Measurements from ENCODE around the gene C16orf78. TPM values are rescaled to one million over a fixed set of nuclear protein-coding genes. Genes with fewer than 3 reads are reported as not detected.
"Not testable (repeated sequence)": the region's sequence is repeated elsewhere in the genome, so short reads cannot be mapped to it uniquely, and the experiment has no call there.

The C16orf78 gene
- polyA plus RNA-seq, 4 donors, result not detected

DNA sequence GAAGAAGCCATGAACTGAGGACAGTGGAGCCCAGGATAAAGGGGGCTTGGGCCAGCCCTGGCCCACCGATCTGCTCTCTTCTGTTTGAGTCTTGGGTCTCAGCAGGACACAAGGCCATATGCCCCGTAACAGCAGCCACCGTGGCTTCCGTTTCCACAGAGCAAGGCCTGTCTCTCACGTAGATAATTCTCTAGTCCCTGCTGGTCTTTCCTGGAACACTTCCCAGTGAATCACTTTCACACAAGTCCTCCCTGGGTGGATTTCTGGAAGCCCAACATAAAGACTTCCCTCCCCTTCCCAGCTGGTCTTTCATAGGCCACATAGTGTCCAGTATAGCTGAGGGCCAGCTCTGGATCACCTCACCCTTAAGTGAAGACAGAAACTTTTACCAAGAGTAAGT, 19.9 kb upstream of the C16orf78 start:
- FAIRE-seq, result no peak
- H3K36me3 ChIP-seq (ENCODE audit: control insufficient read depth in 3 of 3, insufficient read depth in 2 of 3, low read depth in 1 of 3, low read length in 3 of 3), result no peaks in the 10 kb centered on the region
- no peak overlapping the region for H3K4me3 ChIP-seq (ENCODE audit: low read depth in 1 of 3, low read length in 3 of 3)
- H3K9me3 ChIP-seq (ENCODE audit: control insufficient read depth in 2 of 2, insufficient read depth in 1 of 2, low read depth in 1 of 2, low read length in 1 of 2), result no peaks in the 10 kb centered on the region
- WGBS, 3 donors, result 57 to 77% (median 66%) methylated on average over 5 of the region's 5 CpGs
- no peak for DNase-seq
- H3K4me1 ChIP-seq (ENCODE audit: control insufficient read depth in 3 of 3, insufficient read depth in 2 of 3, low read depth in 1 of 3, low read length in 2 of 3), result peaks cover 0 to 2% (median 0%) of the 10 kb centered on the region in 3 donors
- peaks cover 0 to 6% (median 6%) of the 10 kb centered on the region in 3 donors for H3K27me3 ChIP-seq (ENCODE audit: control insufficient read depth in 3 of 3, insufficient read depth in 3 of 3, low read length in 3 of 3)
- no peak overlapping the region for H3K27ac ChIP-seq (ENCODE audit: low read depth in 1 of 3, low read length in 2 of 3)

DNA sequence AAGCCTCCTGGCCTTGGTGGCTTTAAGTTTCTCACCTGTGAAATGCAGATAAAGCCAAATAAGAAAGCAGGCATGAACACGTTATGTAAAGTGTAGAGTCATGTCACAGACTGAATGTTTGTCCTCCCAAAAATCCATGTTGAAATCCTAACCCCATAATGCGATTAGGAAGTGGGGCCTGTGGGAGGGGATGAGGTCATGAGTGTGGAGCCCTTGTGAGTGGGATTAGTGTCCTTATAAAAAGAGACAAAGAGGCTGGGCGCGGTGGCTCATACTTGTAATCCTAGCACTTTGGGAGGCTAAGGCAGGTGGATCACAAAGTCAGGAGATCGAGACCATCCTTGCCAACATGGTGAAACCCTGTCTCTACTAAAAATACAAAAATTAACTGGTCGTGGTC, 19.5 kb upstream of the C16orf78 start:
- Histone ChIP-seq H3K36me3 (ENCODE audit: control insufficient read depth in 3 of 3, insufficient read depth in 2 of 3, low read depth in 1 of 3, low read length in 3 of 3) (no peaks in the 10 kb centered on the region), H3K27me3 (ENCODE audit: control insufficient read depth in 3 of 3, insufficient read depth in 3 of 3, low read length in 3 of 3) (peaks cover 0 to 6% (median 3%) of the 10 kb centered on the region in 3 donors), H3K9me3 (ENCODE audit: control insufficient read depth in 2 of 2, insufficient read depth in 1 of 2, low read depth in 1 of 2, low read length in 1 of 2) (no peaks in the 10 kb centered on the region), H3K4me3 (ENCODE audit: low read depth in 1 of 3, low read length in 3 of 3) (no peak overlapping the region), H3K27ac (ENCODE audit: low read depth in 1 of 3, low read length in 2 of 3) (no peak overlapping the region), H3K4me1 (ENCODE audit: control insufficient read depth in 3 of 3, insufficient read depth in 2 of 3, low read depth in 1 of 3, low read length in 2 of 3) (peaks cover 0 to 2% (median 0%) of the 10 kb centered on the region in 3 donors)
- 84 to 90% (median 88%) methylated on average over 6 of the region's 6 CpGs for WGBS, 3 donors
- DNase-seq (no peak), FAIRE-seq (no peak)

DNA sequence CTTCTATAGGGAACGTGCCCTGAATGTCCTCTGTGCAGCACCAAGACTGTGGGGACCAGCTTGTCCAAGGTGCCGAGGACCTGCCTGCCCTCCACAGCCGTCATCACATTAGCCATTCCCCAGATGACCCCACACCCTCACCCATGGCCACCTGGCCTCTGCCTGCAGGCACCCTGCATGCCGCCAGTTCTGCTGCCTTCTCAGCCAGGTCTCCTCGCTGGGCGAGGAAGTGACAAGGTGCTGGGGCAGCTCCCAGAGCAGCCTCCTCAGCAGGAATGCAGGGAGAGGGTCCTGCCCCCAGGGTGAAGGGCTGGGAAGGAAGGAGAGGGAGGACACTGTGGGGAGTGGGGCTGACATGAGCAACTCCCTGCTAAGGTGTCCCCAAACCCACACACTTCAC, 18.6 kb upstream of the C16orf78 start:
- no peak for FAIRE-seq
- Histone ChIP-seq H3K36me3 (ENCODE audit: control insufficient read depth in 3 of 3, insufficient read depth in 2 of 3, low read depth in 1 of 3, low read length in 3 of 3) (no peaks in the 10 kb centered on the region), H3K27me3 (ENCODE audit: control insufficient read depth in 3 of 3, insufficient read depth in 3 of 3, low read length in 3 of 3) (peaks cover 0 to 6% (median 3%) of the 10 kb centered on the region in 3 donors), H3K4me1 (ENCODE audit: control insufficient read depth in 3 of 3, insufficient read depth in 2 of 3, low read depth in 1 of 3, low read length in 2 of 3) (peaks cover 0 to 2% (median 0%) of the 10 kb centered on the region in 3 donors), H3K27ac (ENCODE audit: low read depth in 1 of 3, low read length in 2 of 3) (no peak overlapping the region), H3K9me3 (ENCODE audit: control insufficient read depth in 2 of 2, insufficient read depth in 1 of 2, low read depth in 1 of 2, low read length in 1 of 2) (no peaks in the 10 kb centered on the region), H3K4me3 (ENCODE audit: low read depth in 1 of 3, low read length in 3 of 3) (no peak overlapping the region)
- WGBS, 3 donors, result 77 to 84% (median 78%) methylated on average over 6 of the region's 6 CpGs
- DNase-seq, result no peak

DNA sequence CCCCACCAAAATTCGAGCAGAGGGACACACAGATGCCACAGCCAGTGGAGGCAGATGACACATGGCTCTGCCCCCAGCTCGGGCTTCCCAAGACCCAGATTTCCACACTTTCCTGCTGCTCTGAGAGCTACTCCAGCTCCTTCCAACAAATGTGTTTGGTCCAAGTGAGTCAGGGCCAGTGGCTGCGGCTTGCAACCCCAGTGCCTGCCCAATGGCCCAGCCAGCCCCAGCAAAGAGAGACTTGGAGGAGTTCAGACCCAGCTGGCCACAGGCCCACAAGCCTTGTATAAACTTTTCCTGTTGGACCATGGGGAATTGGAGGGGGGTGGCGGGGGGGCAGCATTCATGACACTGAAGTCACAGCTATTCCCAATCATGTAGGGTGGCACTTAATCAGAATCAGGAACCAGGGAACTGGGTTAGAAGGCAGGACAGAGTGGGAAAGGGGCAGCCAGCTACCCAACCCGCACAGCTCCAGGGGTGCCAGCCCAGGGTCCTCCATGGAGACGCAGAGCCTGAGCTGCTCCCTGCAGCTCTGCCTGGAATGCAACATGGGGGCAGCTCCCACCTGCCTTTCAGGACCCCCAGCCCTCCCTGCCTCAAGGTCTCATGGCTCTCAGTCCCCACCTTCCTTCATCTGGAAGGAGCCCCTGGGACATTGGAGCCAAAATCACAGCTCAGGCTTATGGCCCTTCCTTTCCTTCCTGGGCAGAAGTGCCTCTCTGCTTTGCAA, 17.5 kb upstream of the C16orf78 start:
- FAIRE-seq, result no peak
- WGBS, 3 donors, result 74 to 92% (median 78%) methylated on average over 6 of the region's 6 CpGs

DNA sequence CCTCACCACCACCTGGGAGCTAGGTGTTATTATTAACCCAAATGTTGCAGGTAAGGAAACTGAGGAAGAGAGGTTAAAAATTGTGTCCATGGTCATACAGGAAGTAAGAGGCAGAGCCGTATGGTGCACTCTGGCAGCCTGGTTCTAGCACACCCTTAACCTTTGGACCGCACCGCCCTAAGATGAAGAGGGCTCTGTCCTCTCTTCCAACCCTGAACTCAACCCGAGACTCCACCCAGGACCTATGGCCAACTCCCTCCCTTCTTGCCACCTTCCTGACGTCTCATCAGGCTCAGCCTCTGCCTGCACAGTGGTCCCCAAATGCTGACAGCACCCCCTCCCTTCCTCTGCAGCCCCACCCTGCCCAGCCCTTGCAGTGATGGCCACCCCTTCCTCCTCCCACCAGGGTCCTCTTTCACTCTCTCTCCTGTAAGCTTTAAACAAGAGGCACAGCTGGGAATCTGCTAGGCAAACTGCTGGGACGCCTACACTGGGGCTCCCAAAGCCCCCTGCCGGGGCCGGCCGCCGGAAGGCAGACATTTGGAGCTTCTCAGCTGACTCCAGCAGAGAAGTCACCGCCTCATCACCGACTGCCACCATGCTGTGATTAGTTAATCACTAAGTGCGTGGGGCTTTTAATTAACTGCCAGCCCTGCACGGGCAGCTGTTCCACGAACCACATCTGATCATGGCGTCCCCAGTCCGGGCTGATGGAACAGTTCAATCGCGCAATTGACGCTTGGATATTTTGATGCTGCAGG, 16.7 kb upstream of the C16orf78 start:
- FAIRE-seq, result no peak
- 37 to 53% (median 41%) methylated on average over 20 of the region's 20 CpGs for WGBS, 3 donors
- Histone ChIP-seq H3K4me1 (ENCODE audit: control insufficient read depth in 3 of 3, insufficient read depth in 2 of 3, low read depth in 1 of 3, low read length in 2 of 3) (peaks cover 0 to 2% (median 0%) of the 10 kb centered on the region in 3 donors), H3K36me3 (ENCODE audit: control insufficient read depth in 3 of 3, insufficient read depth in 2 of 3, low read depth in 1 of 3, low read length in 3 of 3) (no peaks in the 10 kb centered on the region), H3K27me3 (ENCODE audit: control insufficient read depth in 3 of 3, insufficient read depth in 3 of 3, low read length in 3 of 3) (no peaks in the 10 kb centered on the region), H3K4me3 (ENCODE audit: low read depth in 1 of 3, low read length in 3 of 3) (no peak overlapping the region), H3K27ac (ENCODE audit: low read depth in 1 of 3, low read length in 2 of 3) (no peak overlapping the region), H3K9me3 (ENCODE audit: control insufficient read depth in 2 of 2, insufficient read depth in 1 of 2, low read depth in 1 of 2, low read length in 1 of 2) (no peaks in the 10 kb centered on the region)
- DNase-seq, result peak; percentile 67 to 94

More for the DNA sequence above, 17.5 kb upstream of the C16orf78 start:
- H3K27ac ChIP-seq (ENCODE audit: low read depth in 1 of 3, low read length in 2 of 3), result no peak overlapping the region
- no peak for DNase-seq
- no peaks in the 10 kb centered on the region for H3K36me3 ChIP-seq (ENCODE audit: control insufficient read depth in 3 of 3, insufficient read depth in 2 of 3, low read depth in 1 of 3, low read length in 3 of 3)
- no peak overlapping the region for H3K4me3 ChIP-seq (ENCODE audit: low read depth in 1 of 3, low read length in 3 of 3)
- peaks cover 0 to 2% (median 0%) of the 10 kb centered on the region in 3 donors for H3K4me1 ChIP-seq (ENCODE audit: control insufficient read depth in 3 of 3, insufficient read depth in 2 of 3, low read depth in 1 of 3, low read length in 2 of 3)
- H3K9me3 ChIP-seq (ENCODE audit: control insufficient read depth in 2 of 2, insufficient read depth in 1 of 2, low read depth in 1 of 2, low read length in 1 of 2), result no peaks in the 10 kb centered on the region
- peaks cover 0 to 2% (median 0%) of the 10 kb centered on the region in 3 donors for H3K27me3 ChIP-seq (ENCODE audit: control insufficient read depth in 3 of 3, insufficient read depth in 3 of 3, low read length in 3 of 3)

DNA sequence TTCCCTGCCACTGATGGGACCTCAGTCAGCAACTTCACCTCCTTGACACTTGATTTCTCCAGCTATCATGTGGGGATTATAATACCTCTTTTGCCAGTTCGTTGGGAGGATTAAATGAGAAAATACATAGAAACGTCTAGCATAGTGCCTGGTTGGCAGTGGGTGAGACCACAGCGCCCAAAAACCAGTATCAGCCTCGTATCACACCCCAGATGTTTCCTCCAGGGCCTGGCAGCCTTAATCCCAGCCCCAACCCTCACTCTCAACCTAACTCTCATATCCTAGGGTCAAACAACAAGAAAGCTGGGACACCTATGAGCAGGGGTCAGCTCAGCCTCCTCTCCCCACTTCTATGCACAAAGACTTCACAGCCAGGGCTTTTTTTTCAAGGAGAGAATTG, 14.0 kb upstream of the C16orf78 start:
- 44 to 50% (median 46%) methylated on average over 4 of the region's 4 CpGs for WGBS, 3 donors
- Histone ChIP-seq H3K4me1 (ENCODE audit: control insufficient read depth in 3 of 3, insufficient read depth in 2 of 3, low read depth in 1 of 3, low read length in 2 of 3) (peaks cover 0 to 2% (median 0%) of the 10 kb centered on the region in 3 donors), H3K4me3 (ENCODE audit: low read depth in 1 of 3, low read length in 3 of 3) (no peak overlapping the region), H3K27ac (ENCODE audit: low read depth in 1 of 3, low read length in 2 of 3) (no peak overlapping the region), H3K36me3 (ENCODE audit: control insufficient read depth in 3 of 3, insufficient read depth in 2 of 3, low read depth in 1 of 3, low read length in 3 of 3) (no peaks in the 10 kb centered on the region), H3K9me3 (ENCODE audit: control insufficient read depth in 2 of 2, insufficient read depth in 1 of 2, low read depth in 1 of 2, low read length in 1 of 2) (no peaks in the 10 kb centered on the region), H3K27me3 (ENCODE audit: control insufficient read depth in 3 of 3, insufficient read depth in 3 of 3, low read length in 3 of 3) (no peaks in the 10 kb centered on the region)
- DNase-seq (no peak), FAIRE-seq (no peak)

DNA sequence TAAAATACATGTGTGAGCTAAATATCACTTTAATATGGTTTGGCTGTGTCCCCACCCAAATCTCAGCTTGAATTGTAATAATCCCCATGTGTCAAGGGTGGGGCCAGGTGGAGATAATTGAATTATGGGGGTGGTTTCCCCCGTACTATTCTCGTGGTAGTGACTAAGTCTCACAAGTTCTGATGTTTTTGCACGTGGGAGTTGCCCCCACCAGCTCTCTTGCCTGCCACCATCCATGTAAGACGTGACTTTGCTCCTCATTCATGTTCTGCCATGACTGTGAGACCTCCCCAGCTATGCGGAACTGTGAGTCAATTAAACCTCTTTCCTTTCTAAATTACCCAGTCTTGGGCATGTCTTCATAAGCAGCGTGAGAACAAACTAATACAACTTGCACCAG, 11.9 kb upstream of the C16orf78 start:
- WGBS, 3 donors, result 56 to 74% (median 63%) methylated on average over 6 of the region's 6 CpGs
- not testable (repeated sequence) for H3K36me3 ChIP-seq (ENCODE audit: control insufficient read depth in 3 of 3, insufficient read depth in 2 of 3, low read depth in 1 of 3, low read length in 3 of 3); H3K9me3 ChIP-seq (ENCODE audit: control insufficient read depth in 2 of 2, insufficient read depth in 1 of 2, low read depth in 1 of 2, low read length in 1 of 2); H3K27me3 ChIP-seq (ENCODE audit: control insufficient read depth in 3 of 3, insufficient read depth in 3 of 3, low read length in 3 of 3); H3K4me1 ChIP-seq (ENCODE audit: control insufficient read depth in 3 of 3, insufficient read depth in 2 of 3, low read depth in 1 of 3, low read length in 2 of 3); DNase-seq; H3K4me3 ChIP-seq (ENCODE audit: low read depth in 1 of 3, low read length in 3 of 3); H3K27ac ChIP-seq (ENCODE audit: low read depth in 1 of 3, low read length in 2 of 3); FAIRE-seq

DNA sequence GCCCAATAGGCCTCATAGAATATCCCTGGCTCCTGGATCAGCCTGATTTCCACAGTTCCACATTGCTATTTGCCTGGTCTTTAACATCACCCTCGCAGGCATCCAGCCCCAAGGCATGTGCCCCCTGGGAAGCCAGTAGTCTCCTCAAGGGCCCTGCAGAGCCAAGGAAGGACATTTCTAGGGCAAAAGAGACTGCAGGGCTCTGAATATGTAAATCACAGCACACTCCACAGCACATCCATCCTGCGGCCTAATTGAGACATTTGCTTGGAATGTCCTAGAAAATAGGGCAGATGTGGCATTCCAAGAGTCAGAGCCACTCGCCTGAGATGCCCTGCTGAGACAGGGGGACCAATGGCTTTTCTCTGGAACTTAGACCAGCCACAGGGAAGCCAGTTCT, 11.4 kb upstream of the C16orf78 start:
- Histone ChIP-seq H3K4me3 (ENCODE audit: low read depth in 1 of 3, low read length in 3 of 3) (no peak overlapping the region), H3K27ac (ENCODE audit: low read depth in 1 of 3, low read length in 2 of 3) (no peak overlapping the region), H3K36me3 (ENCODE audit: control insufficient read depth in 3 of 3, insufficient read depth in 2 of 3, low read depth in 1 of 3, low read length in 3 of 3) (no peaks in the 10 kb centered on the region), H3K27me3 (ENCODE audit: control insufficient read depth in 3 of 3, insufficient read depth in 3 of 3, low read length in 3 of 3) (no peaks in the 10 kb centered on the region), H3K9me3 (ENCODE audit: control insufficient read depth in 2 of 2, insufficient read depth in 1 of 2, low read depth in 1 of 2, low read length in 1 of 2) (no peaks in the 10 kb centered on the region), H3K4me1 (ENCODE audit: control insufficient read depth in 3 of 3, insufficient read depth in 2 of 3, low read depth in 1 of 3, low read length in 2 of 3) (no peaks in the 10 kb centered on the region)
- 64 to 70% (median 66%) methylated on average over 3 of the region's 3 CpGs for WGBS, 3 donors
- no peak for DNase-seq
- FAIRE-seq, result no peak
